ENCODE results near the gene DUS4L. TPM values are rescaled to one million over a fixed set of nuclear protein-coding genes. Genes with fewer than 3 reads are reported as not detected.

The DUS4L gene
- total RNA-seq, 1 experiment from 2014 or later, result 10.2 TPM

DNA sequence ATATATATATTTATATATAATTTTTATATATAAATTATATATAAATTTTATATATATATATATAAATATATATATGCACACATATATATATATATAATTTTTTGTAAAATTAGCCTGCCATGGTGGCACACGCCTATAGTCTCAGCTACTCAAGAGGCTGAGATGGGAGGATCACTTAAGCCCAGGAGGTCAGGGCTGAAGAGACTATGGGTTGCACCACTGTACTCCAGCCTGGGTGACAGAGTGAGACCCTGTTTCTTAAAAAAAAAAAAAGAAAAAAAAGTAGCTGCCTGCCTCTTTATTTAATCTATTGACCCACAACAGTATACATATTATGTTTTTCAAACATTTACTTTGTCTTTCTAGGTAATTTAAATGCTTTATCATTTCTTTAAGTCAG, 35.5 kb downstream of the DUS4L start:
- ATAC-seq (no peak), DNase-seq (no peak)
- Histone ChIP-seq H4K20me1 (ENCODE audit: low read length) (no peaks in the 10 kb centered on the region), H3K4me2 (ENCODE audit: low read length) (no peak overlapping the region), H3K79me2 (ENCODE audit: low read length) (no peaks in the 10 kb centered on the region), H3K4me3 (ENCODE audit: low read length) (no peak overlapping the region), H3K27me3 (ENCODE audit: low read length) (no peaks in the 10 kb centered on the region), H2AFZ (ENCODE audit: low read length) (no peak overlapping the region), H3F3A (ENCODE audit: low read length, unreplicated experiment) (no peaks in the 10 kb centered on the region), H3K9ac (ENCODE audit: low read length) (no peak overlapping the region), H3K9me3 (ENCODE audit: low read length) (no peaks in the 10 kb centered on the region), H3K9me2 (replicated peaks; ENCODE audit: low read length) (no peaks in the 10 kb centered on the region), H3K4me1 (ENCODE audit: insufficient read depth, low read length) (peaks cover 33% of the 10 kb centered on the region), H3K36me3 (ENCODE audit: low read depth, low read length) (peaks cover 14% of the 10 kb centered on the region), H3K27ac (ENCODE audit: low read length) (no peak overlapping the region)
- no TSS peak for BruUV-seq (replicated peaks)
- ChIA-PET CTCF (no interaction called here), POLR2A (ENCODE audit: unreplicated experiment) (no interaction called here)
- intact Hi-C loops (cut with micrococcal nuclease), result no loop called here
- no peak for TF ChIP-seq EZH2 (IDR thresholded peaks at IDR 0.05; ENCODE audit: low read length, unreplicated experiment)
- TF ChIP-seq EZH2phosphoT487 (IDR thresholded peaks at IDR 0.05; ENCODE audit: borderline replicate concordance, low read length), result no peak
- TF ChIP-seq, protein P1, sequence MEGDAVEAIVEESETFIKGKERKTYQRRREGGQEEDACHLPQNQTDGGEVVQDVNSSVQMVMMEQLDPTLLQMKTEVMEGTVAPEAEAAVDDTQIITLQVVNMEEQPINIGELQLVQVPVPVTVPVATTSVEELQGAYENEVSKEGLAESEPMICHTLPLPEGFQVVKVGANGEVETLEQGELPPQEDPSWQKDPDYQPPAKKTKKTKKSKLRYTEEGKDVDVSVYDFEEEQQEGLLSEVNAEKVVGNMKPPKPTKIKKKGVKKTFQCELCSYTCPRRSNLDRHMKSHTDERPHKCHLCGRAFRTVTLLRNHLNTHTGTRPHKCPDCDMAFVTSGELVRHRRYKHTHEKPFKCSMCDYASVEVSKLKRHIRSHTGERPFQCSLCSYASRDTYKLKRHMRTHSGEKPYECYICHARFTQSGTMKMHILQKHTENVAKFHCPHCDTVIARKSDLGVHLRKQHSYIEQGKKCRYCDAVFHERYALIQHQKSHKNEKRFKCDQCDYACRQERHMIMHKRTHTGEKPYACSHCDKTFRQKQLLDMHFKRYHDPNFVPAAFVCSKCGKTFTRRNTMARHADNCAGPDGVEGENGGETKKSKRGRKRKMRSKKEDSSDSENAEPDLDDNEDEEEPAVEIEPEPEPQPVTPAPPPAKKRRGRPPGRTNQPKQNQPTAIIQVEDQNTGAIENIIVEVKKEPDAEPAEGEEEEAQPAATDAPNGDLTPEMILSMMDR (conservative IDR thresholded peaks at IDR 0.05; ENCODE audit: low read depth, low read length), result no peak

DNA sequence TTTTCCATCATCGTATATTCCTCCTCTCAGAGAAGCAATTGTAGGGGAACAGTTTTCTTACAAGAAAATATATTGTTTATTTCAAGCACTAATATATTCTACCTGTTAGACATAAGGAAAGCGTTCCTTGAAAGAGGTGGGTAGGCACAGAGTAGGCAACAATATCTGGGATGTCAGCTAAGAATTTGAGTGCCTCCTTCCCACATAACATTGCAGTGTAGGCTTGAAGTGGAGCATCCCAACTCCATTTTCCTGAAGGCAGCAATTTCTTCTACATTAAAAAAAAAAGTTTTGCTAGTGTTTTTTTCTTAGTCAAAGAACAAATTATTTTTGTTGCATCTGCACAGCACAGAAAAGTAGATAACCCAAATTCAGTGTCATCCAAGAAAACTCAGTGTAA, 37.0 kb downstream of the DUS4L start:
- Histone ChIP-seq H3K27me3 (ENCODE audit: low read length) (no peaks in the 10 kb centered on the region), H2AFZ (ENCODE audit: low read length) (no peak overlapping the region), H3K9me3 (ENCODE audit: low read length) (no peaks in the 10 kb centered on the region), H3K79me2 (ENCODE audit: low read length) (no peaks in the 10 kb centered on the region), H3K4me3 (ENCODE audit: low read length) (no peak overlapping the region), H3K9me2 (replicated peaks; ENCODE audit: low read length) (no peaks in the 10 kb centered on the region), H3K4me1 (ENCODE audit: insufficient read depth, low read length) (peaks cover 20% of the 10 kb centered on the region), H3K27ac (ENCODE audit: low read length) (no peak overlapping the region), H4K20me1 (ENCODE audit: low read length) (no peaks in the 10 kb centered on the region), H3K36me3 (ENCODE audit: low read depth, low read length) (peaks cover 14% of the 10 kb centered on the region), H3K4me2 (ENCODE audit: low read length) (no peak overlapping the region), H3F3A (ENCODE audit: low read length, unreplicated experiment) (no peaks in the 10 kb centered on the region), H3K9ac (ENCODE audit: low read length) (no peak overlapping the region)
- POLR2A ChIA-PET (ENCODE audit: unreplicated experiment), result no interaction called here
- no peak for DNase-seq
- intact Hi-C loops (cut with micrococcal nuclease), result no loop called here
- no TSS peak for BruUV-seq (replicated peaks)
- ATAC-seq, result no peak
- TF ChIP-seq EZH2 (IDR thresholded peaks at IDR 0.05; ENCODE audit: low read length, unreplicated experiment) (no peak), EZH2phosphoT487 (IDR thresholded peaks at IDR 0.05; ENCODE audit: borderline replicate concordance, low read length) (no peak)
- TF ChIP-seq, protein P1 (conservative IDR thresholded peaks at IDR 0.05; ENCODE audit: low read depth, low read length), result no peak
- CTCF ChIA-PET, result no interaction called here

GRCh38 chr7:107605218-107605815, 41.5 kb downstream of the DUS4L start:
- CTCF ChIA-PET, result interaction anchor here (0.6 kb wide), 1 partner anchor 138 kb away, joined by 3 read pairs; no protein-coding TSS in a partner anchor

More at GRCh38 chr7:107605218-107605815, 41.5 kb downstream of the DUS4L start:
- no peak overlapping the region for H3K4me3 ChIP-seq (ENCODE audit: low read length)
- H3K27ac ChIP-seq (ENCODE audit: low read length), result no peak overlapping the region
- POLR2A ChIA-PET (ENCODE audit: unreplicated experiment), result no interaction called here
- intact Hi-C loops (cut with micrococcal nuclease), result no loop called here
- no TSS peak for BruUV-seq (replicated peaks)
- H3K9me3 ChIP-seq (ENCODE audit: low read length), result no peaks in the 10 kb centered on the region
- H3K27me3 ChIP-seq (ENCODE audit: low read length), result no peaks in the 10 kb centered on the region
- TF ChIP-seq EZH2 (IDR thresholded peaks at IDR 0.05; ENCODE audit: low read length, unreplicated experiment) (no peak), EZH2phosphoT487 (IDR thresholded peaks at IDR 0.05; ENCODE audit: borderline replicate concordance, low read length) (no peak)
- TF ChIP-seq, protein P1 (conservative IDR thresholded peaks at IDR 0.05; ENCODE audit: low read depth, low read length), result no peak
- ATAC-seq, result no peak
- H4K20me1 ChIP-seq (ENCODE audit: low read length), result no peaks in the 10 kb centered on the region
- no peak for DNase-seq
- no peak overlapping the region for H3K9ac ChIP-seq (ENCODE audit: low read length)
- H2AFZ ChIP-seq (ENCODE audit: low read length), result no peak overlapping the region
- H3K4me1 ChIP-seq (ENCODE audit: insufficient read depth, low read length), result no peaks in the 10 kb centered on the region
- no peaks in the 10 kb centered on the region for H3K9me2 ChIP-seq (replicated peaks; ENCODE audit: low read length)
- no peaks in the 10 kb centered on the region for H3K79me2 ChIP-seq (ENCODE audit: low read length)
- H3F3A ChIP-seq (ENCODE audit: low read length, unreplicated experiment), result no peaks in the 10 kb centered on the region
- H3K4me2 ChIP-seq (ENCODE audit: low read length), result no peak overlapping the region
- H3K36me3 ChIP-seq (ENCODE audit: low read depth, low read length), result 0 out of 2 replicates have a peak, but pooled peaks cover 7% of the 10 kb centered on the region
